CD14-positive monocyte (primary cell): ENCODE measurements around the gene HSPB8. TPM values are rescaled to one million over a fixed set of nuclear protein-coding genes. Genes with fewer than 3 reads are reported as not detected.

Experiments
- DNase-seq, 3 donors: peaks; one replicate each; pipeline ENCODE4 v3.0.0-alpha.2; 2011 to 2022
- H2AFZ ChIP-seq: 2 replicates; pipeline ENCODE4 v1.6.0; 2012; ENCODE audit warnings: mild to moderate bottlenecking, low read depth, low read length, inconsistent platforms; ENCODE audit not compliant: insufficient read depth, poor library complexity, severe bottlenecking
- H3K27ac ChIP-seq, 2 donors: 1 replicate in 1 of 2; 2 replicates in 1 of 2; pipeline ENCODE4 v1.5.1; 2012 to 2013; ENCODE audit warnings: low read length in 2 of 2, control low read depth in 1 of 2, inconsistent platforms in 1 of 2, low read depth in 1 of 2, mild to moderate bottlenecking in 1 of 2
- H3K27me3 ChIP-seq, 2 donors: one replicate each; pipeline versions ENCODE4 v1.6.0 to v1.6.1; 2011 to 2013; ENCODE audit warnings: low read length in 2 of 2; ENCODE audit not compliant: control insufficient read depth in 2 of 2, insufficient read depth in 2 of 2
- H3K36me3 ChIP-seq, 2 donors: replicated peaks in 1 of 2; 1 replicate in 1 of 2; 2 replicates in 1 of 2; pipeline versions ENCODE4 v1.5.1 to v1.6.1; 2012 to 2013; ENCODE audit warnings: low read length in 2 of 2, control low read depth in 1 of 2, inconsistent platforms in 1 of 2, mild to moderate bottlenecking in 1 of 2; ENCODE audit not compliant: insufficient read depth in 2 of 2, control insufficient read depth in 1 of 2
- H3K4me1 ChIP-seq, 2 donors: 1 replicate in 1 of 2; 2 replicates in 1 of 2; pipeline versions ENCODE4 v1.5.1 to v1.6.1; 2012 to 2013; ENCODE audit warnings: low read length in 2 of 2, control low read depth in 1 of 2, inconsistent platforms in 1 of 2, mild to moderate bottlenecking in 1 of 2, moderate library complexity in 1 of 2; ENCODE audit not compliant: insufficient read depth in 2 of 2, control insufficient read depth in 1 of 2
- H3K4me2 ChIP-seq: replicated peaks from 2 replicates; pipeline ENCODE3; 2012; ENCODE audit warnings: low read length, moderate library complexity, mild to moderate bottlenecking; ENCODE audit not compliant: poor library complexity, severe bottlenecking; ENCODE audit errors: extremely low read depth
- H3K4me3 ChIP-seq, 3 experiments: fragments of 200-600 bp in 1 of 3; sonication (generic) in 1 of 3; replicated peaks in 1 of 3; 1 replicate in 2 of 3; 2 replicates in 1 of 3; pipeline ENCODE4 v1.5.1; 2011 to 2013; ENCODE audit warnings: low read length in 3 of 3, mild to moderate bottlenecking in 3 of 3, control low read depth in 2 of 3, low read depth in 2 of 3, inconsistent platforms in 1 of 3, moderate library complexity in 1 of 3
- H3K79me2 ChIP-seq: 2 replicates; pipeline ENCODE4 v1.6.0; 2012; ENCODE audit warnings: mild to moderate bottlenecking, control low read depth, inconsistent platforms, low read length, moderate library complexity; ENCODE audit not compliant: insufficient read depth
- H3K9ac ChIP-seq: 2 replicates; pipeline ENCODE4 v1.6.0; 2017; ENCODE audit warnings: low read length, mild to moderate bottlenecking; ENCODE audit not compliant: insufficient read depth, poor library complexity, severe bottlenecking
- H3K9me3 ChIP-seq, 2 donors: replicated peaks in 1 of 2; 1 replicate in 1 of 2; 2 replicates in 1 of 2; pipeline versions ENCODE4 v1.5.1 to v1.6.1; 2012 to 2013; ENCODE audit warnings: low read length in 2 of 2, control low read depth in 1 of 2; ENCODE audit not compliant: control insufficient read depth in 1 of 2, insufficient read depth in 1 of 2
- H4K20me1 ChIP-seq: 2 replicates; pipeline ENCODE4 v1.6.0; 2012; ENCODE audit warnings: mild to moderate bottlenecking, low read length, control low read depth, moderate library complexity; ENCODE audit not compliant: insufficient read depth
- H3K27ac Mint-ChIP-seq, 7 donors: one replicate each; pipeline ENCODE4 v1.8.0; 2020; ENCODE audit warnings: mild to moderate bottlenecking in 7 of 7, mixed read lengths in 7 of 7, moderate library complexity in 6 of 7, inconsistent platforms in 2 of 7
- H3K27me3 Mint-ChIP-seq, 3 donors: one replicate each; pipeline ENCODE4 v1.8.0; 2021 to 2022; ENCODE audit warnings: low read depth in 3 of 3, mild to moderate bottlenecking in 3 of 3, mixed read lengths in 3 of 3, moderate library complexity in 3 of 3, inconsistent platforms in 1 of 3
- H3K36me3 Mint-ChIP-seq, 2 donors: one replicate each; pipeline ENCODE4 v1.8.0; 2020; ENCODE audit warnings: mixed read lengths in 2 of 2, inconsistent platforms in 1 of 2, mild to moderate bottlenecking in 1 of 2
- H3K4me1 Mint-ChIP-seq: one replicate; pipeline ENCODE4 v1.8.0; 2020; ENCODE audit warnings: mild to moderate bottlenecking, mixed read lengths
- H3K4me3 Mint-ChIP-seq, 2 donors: one replicate each; pipeline ENCODE4 v1.8.0; 2020; ENCODE audit warnings: mild to moderate bottlenecking in 2 of 2, mixed read lengths in 2 of 2, moderate library complexity in 1 of 2
- H3K9me3 Mint-ChIP-seq, 7 donors: one replicate each; pipeline ENCODE4 v1.8.0; 2020 to 2022; ENCODE audit warnings: mixed read lengths in 7 of 7, mild to moderate bottlenecking in 6 of 7, moderate library complexity in 6 of 7, inconsistent platforms in 2 of 7
- WGBS: methylation state at CpG from one replicate; pipeline ENCODE4 v1.1.5; 2013; ENCODE audit warnings: missing lambda C conversion rate; ENCODE audit not compliant: insufficient coverage; 5-methylcytosine and 5-hydroxymethylcytosine counted together
- intact Hi-C, 2 donors: fragments of 100-400 bp; cut with micrococcal nuclease; formaldehyde crosslinking; loops; one replicate each; pipeline versions ENCODE4 v1.15.0 to v1.15.1; 2023
- polyA plus RNA-seq, 3 donors: library from polyadenylated mRNA; depleted of rRNA in 1 of 3; unstranded in 2 of 3; stranded (reverse) in 1 of 3; fragments of 300-500 nt in 2 of 3; fragments of >200 nt in 1 of 3; fragmentation: Illumina TruSeq in 2 of 3; gene quantifications; 1 replicate in 2 of 3; 2 replicates in 1 of 3; pipeline ENCODE4 v1.2.3, GENCODE V29; 2012 to 2021
- TF ChIP-seq, protein P1 (sequence below): fragments of 200-600 bp; IDR thresholded peaks from one replicate; pipeline ENCODE4 v1.8.0; 2022; ENCODE audit warnings: antibody characterized with exemption, mild to moderate bottlenecking

HSPB8 gene
- polyA plus RNA-seq, 3 donors = not detected

DNA sequence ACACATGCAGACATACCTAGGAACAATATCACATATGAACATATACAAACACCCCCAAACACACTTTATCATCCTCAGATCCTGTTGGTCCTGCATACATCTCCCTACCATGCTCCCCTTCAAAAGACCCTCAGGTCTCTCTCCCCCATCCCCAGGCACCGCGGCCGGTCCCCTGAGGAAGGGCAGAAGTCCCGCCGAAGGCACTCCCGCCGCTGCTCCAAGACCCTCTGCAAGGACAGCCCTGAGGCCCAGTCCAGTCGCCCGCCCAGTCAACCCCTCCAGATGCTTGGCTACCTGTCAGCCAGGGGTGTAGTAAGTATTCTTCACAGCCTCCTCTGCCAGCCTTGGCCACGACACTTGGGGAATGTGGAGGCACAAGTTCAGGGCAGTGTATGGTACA is 48.2 kb upstream of the HSPB8 start:
- no peak for DNase-seq
- H3K9me3 ChIP-seq = no peaks in the 10 kb centered on the region
- peaks cover 0 to 2% (median 2%) of the 10 kb centered on the region in 3 donors for H3K27me3 Mint-ChIP-seq
- H3K36me3 Mint-ChIP-seq = no peaks in the 10 kb centered on the region
- no peaks in the 10 kb centered on the region for H3K4me1 Mint-ChIP-seq
- H3K79me2 ChIP-seq = no peaks in the 10 kb centered on the region
- no peak overlapping the region for H3K27ac Mint-ChIP-seq
- no peaks in the 10 kb centered on the region for H3K36me3 ChIP-seq
- no peak overlapping the region for H3K9ac ChIP-seq
- H3K4me1 ChIP-seq = no peaks in the 10 kb centered on the region
- no peaks in the 10 kb centered on the region for H3K27me3 ChIP-seq
- H3K9me3 Mint-ChIP-seq = peaks cover 2 to 11% (median 6%) of the 10 kb centered on the region in 7 donors
- no peak overlapping the region for H3K4me3 Mint-ChIP-seq
- no peak overlapping the region for H2AFZ ChIP-seq
- H4K20me1 ChIP-seq = no peaks in the 10 kb centered on the region
- TF ChIP-seq, protein P1, sequence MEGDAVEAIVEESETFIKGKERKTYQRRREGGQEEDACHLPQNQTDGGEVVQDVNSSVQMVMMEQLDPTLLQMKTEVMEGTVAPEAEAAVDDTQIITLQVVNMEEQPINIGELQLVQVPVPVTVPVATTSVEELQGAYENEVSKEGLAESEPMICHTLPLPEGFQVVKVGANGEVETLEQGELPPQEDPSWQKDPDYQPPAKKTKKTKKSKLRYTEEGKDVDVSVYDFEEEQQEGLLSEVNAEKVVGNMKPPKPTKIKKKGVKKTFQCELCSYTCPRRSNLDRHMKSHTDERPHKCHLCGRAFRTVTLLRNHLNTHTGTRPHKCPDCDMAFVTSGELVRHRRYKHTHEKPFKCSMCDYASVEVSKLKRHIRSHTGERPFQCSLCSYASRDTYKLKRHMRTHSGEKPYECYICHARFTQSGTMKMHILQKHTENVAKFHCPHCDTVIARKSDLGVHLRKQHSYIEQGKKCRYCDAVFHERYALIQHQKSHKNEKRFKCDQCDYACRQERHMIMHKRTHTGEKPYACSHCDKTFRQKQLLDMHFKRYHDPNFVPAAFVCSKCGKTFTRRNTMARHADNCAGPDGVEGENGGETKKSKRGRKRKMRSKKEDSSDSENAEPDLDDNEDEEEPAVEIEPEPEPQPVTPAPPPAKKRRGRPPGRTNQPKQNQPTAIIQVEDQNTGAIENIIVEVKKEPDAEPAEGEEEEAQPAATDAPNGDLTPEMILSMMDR = no peak
- intact Hi-C loops = no loop called here
- no peak overlapping the region for H3K27ac ChIP-seq
- H3K4me3 ChIP-seq = no peak overlapping the region
- WGBS = 100% methylated on average over 5 of the region's 10 CpGs
- H3K4me2 ChIP-seq = no peak overlapping the region

DNA sequence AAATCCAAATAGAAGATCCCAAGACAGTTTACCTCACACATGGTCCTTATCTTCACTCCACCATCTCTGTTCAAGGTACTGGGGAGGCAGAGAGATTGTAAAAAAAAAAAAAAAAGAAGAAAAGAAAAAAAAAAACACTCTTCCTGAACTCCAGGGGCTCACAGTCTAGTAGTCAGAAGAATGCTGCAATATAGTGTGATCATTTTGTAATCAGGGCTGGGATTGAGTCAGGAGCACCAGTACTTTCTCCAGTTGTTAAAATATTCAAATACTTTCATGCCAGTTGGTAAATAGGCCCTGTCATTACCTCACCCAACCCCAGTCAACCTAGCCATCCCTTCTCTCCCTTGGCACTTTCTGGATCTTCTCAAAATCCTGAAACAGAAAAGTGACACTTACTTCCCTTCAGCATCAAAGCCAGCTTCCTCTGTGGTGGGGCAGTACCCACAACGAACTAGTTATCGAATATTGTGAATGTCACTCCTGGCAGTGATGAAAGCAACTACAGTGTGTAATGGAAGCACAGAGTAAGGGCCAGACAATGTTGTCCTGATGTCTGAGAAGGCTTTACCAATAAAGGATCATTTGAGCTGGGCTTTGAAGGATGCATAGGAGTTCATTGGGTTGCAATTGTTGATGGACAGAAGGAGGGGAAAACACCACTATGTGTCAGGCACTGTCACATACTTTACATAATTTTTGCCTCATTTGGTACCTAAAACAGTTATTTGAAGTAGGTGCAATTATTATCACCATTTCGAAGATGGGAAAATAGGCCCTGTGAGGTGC is 44.3 kb upstream of the HSPB8 start:
- no peak for DNase-seq
- intact Hi-C loops = no loop called here
- no peak overlapping the region for H3K4me3 Mint-ChIP-seq
- H3K9me3 Mint-ChIP-seq = peaks cover 2 to 12% (median 6%) of the 10 kb centered on the region in 7 donors
- no peaks in the 10 kb centered on the region for H3K27me3 ChIP-seq
- no peak overlapping the region for H3K4me2 ChIP-seq
- no peak overlapping the region for H3K9ac ChIP-seq
- H2AFZ ChIP-seq = no peak overlapping the region
- no peaks in the 10 kb centered on the region for H3K9me3 ChIP-seq
- TF ChIP-seq, protein P1 = no peak
- no peaks in the 10 kb centered on the region for H3K4me1 Mint-ChIP-seq
- H3K27ac Mint-ChIP-seq = no peak overlapping the region
- H3K27ac ChIP-seq = no peak overlapping the region
- no peaks in the 10 kb centered on the region for H3K36me3 Mint-ChIP-seq
- 67% methylated on average over 3 of the region's 3 CpGs for WGBS
- no peaks in the 10 kb centered on the region for H3K36me3 ChIP-seq
- peaks cover 0 to 4% (median 3%) of the 10 kb centered on the region in 3 donors for H3K27me3 Mint-ChIP-seq
- no peaks in the 10 kb centered on the region for H4K20me1 ChIP-seq
- no peaks in the 10 kb centered on the region for H3K4me1 ChIP-seq
- H3K4me3 ChIP-seq = no peak overlapping the region
- no peaks in the 10 kb centered on the region for H3K79me2 ChIP-seq
